ENCODE results near the gene TFAM. TPM values are rescaled to one million over a fixed set of nuclear protein-coding genes. Genes with fewer than 3 reads are reported as not detected.

The TFAM gene
- total RNA-seq, 2 experiments from 2014 or later = 62.7 to 94.6 TPM

GRCh38 chr10:58444876-58445275 lies 59.7 kb downstream of the TFAM start:
- POLR2A ChIA-PET = interaction anchor here (0.9 kb wide), 1 partner anchor 8 kb away, joined by 3 read pairs; no protein-coding TSS in a partner anchor
- Histone ChIP-seq H3K4me1 (ENCODE audit: insufficient read depth, low read length, poor library complexity, severe bottlenecking) (no peaks in the 10 kb centered on the region), H3K27ac (ENCODE audit: low read depth, low read length, poor library complexity, severe bottlenecking) (no peak overlapping the region), H3K36me3 (ENCODE audit: insufficient read depth, low read length) (no peaks in the 10 kb centered on the region), H3K9me3 (ENCODE audit: low read length) (no peaks in the 10 kb centered on the region), H3K9me2 (ENCODE audit: insufficient read depth, low read length) (no peaks in the 10 kb centered on the region), H3K4me3 (ENCODE audit: low read depth, low read length, poor library complexity, severe bottlenecking) (no peak overlapping the region), H3K79me2 (ENCODE audit: insufficient read depth, low read depth, low read length) (no peaks in the 10 kb centered on the region), H4K20me1 (ENCODE audit: insufficient read depth, low read length) (no peaks in the 10 kb centered on the region), H3K4me2 (ENCODE audit: low read length) (no peak overlapping the region), H2AFZ (ENCODE audit: low read length) (no peak overlapping the region)
- CTCF ChIA-PET (ENCODE audit: unreplicated experiment) = no interaction called here
- TF ChIP-seq EZH2phosphoT487 (IDR thresholded peaks at IDR 0.05; ENCODE audit: borderline replicate concordance, low read depth, low read length) = no peak
- TF ChIP-seq, protein P1, sequence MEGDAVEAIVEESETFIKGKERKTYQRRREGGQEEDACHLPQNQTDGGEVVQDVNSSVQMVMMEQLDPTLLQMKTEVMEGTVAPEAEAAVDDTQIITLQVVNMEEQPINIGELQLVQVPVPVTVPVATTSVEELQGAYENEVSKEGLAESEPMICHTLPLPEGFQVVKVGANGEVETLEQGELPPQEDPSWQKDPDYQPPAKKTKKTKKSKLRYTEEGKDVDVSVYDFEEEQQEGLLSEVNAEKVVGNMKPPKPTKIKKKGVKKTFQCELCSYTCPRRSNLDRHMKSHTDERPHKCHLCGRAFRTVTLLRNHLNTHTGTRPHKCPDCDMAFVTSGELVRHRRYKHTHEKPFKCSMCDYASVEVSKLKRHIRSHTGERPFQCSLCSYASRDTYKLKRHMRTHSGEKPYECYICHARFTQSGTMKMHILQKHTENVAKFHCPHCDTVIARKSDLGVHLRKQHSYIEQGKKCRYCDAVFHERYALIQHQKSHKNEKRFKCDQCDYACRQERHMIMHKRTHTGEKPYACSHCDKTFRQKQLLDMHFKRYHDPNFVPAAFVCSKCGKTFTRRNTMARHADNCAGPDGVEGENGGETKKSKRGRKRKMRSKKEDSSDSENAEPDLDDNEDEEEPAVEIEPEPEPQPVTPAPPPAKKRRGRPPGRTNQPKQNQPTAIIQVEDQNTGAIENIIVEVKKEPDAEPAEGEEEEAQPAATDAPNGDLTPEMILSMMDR (conservative IDR thresholded peaks at IDR 0.05; ENCODE audit: low read length) = no peak
- BruUV-seq (replicated peaks) = no TSS peak
- no peak for DNase-seq (ENCODE audit: low spot score)
- intact Hi-C loops (cut with micrococcal nuclease; ENCODE audit: unreplicated experiment) = no loop called here

DNA sequence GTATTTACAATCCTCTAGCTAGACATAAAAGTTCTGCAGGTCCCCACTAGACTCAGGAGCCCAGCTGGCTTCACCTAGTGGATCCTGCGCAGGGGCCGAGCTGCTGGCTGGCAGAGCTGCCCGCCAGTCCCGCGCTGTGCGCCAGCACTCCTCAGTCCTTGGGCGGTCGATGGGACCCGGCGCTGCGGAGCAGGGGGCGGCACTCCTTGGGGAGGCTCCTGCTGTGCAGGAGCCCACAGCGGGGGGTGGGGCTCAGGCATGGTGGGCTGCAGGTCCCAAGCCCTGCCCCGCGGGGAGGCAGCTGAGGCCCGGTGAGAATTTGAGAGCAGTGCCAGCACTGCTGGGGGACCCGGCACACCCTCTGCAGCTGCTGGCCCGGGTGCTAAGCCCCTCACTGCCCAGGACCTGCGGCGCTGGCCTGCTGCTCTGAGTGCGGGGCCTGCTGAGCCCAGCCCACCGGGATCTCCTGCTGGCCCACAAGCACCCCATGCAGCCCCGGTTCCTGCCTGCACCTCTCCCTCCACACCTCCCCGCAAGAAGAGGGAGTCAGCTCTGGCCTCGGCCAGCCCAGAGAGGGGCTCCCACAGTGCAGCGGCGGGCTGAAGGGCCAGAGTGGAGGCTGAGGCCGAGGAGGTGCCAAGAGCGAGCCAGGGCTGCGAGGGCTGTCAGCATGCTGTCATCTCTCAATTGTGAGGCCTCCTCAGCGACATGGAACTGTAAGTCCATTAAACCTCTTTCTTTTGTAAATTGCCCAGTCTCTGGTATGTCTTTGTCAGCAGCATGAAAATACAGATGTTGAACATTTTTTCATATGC lies 63.1 kb downstream of the TFAM start:
- intact Hi-C loops (cut with micrococcal nuclease; ENCODE audit: unreplicated experiment) = no loop called here
- no peaks in the 10 kb centered on the region for H3K9me2 ChIP-seq (ENCODE audit: insufficient read depth, low read length)
- no peak overlapping the region for H3K4me3 ChIP-seq (ENCODE audit: low read depth, low read length, poor library complexity, severe bottlenecking)
- no peaks in the 10 kb centered on the region for H4K20me1 ChIP-seq (ENCODE audit: insufficient read depth, low read length)
- ChIA-PET CTCF (ENCODE audit: unreplicated experiment) (no interaction called here), POLR2A (no interaction called here)
- no peak overlapping the region for H2AFZ ChIP-seq (ENCODE audit: low read length)
- no peaks in the 10 kb centered on the region for H3K36me3 ChIP-seq (ENCODE audit: insufficient read depth, low read length)
- H3K79me2 ChIP-seq (ENCODE audit: insufficient read depth, low read depth, low read length) = no peaks in the 10 kb centered on the region
- TF ChIP-seq EZH2phosphoT487 (IDR thresholded peaks at IDR 0.05; ENCODE audit: borderline replicate concordance, low read depth, low read length) = no peak
- TF ChIP-seq, protein P1 (conservative IDR thresholded peaks at IDR 0.05; ENCODE audit: low read length) = no peak
- DNase-seq (ENCODE audit: low spot score) = no peak
- no TSS peak for BruUV-seq (replicated peaks)
- no peaks in the 10 kb centered on the region for H3K9me3 ChIP-seq (ENCODE audit: low read length)
- no peak overlapping the region for H3K4me2 ChIP-seq (ENCODE audit: low read length)
- no peak overlapping the region for H3K27ac ChIP-seq (ENCODE audit: low read depth, low read length, poor library complexity, severe bottlenecking)
- H3K4me1 ChIP-seq (ENCODE audit: insufficient read depth, low read length, poor library complexity, severe bottlenecking) = no peaks in the 10 kb centered on the region

Other genes with a start within 250 kb of the TFAM start
- gene IPMK, start 117.5 kb upstream of the TFAM start, total RNA-seq (2014; rRNA removed; shearing (Covaris generic)) = 4.5 and 5.6 TPM in 2 replicates
- 9.5 and 10.0 TPM in 2 replicates for gene IPMK, start 117.5 kb upstream of the TFAM start, total RNA-seq (2022)
- 22.4 and 24.1 TPM in 2 replicates for gene CISD1, start 116.2 kb upstream of the TFAM start, total RNA-seq (2014; rRNA removed; shearing (Covaris generic))
- gene CISD1, start 116.2 kb upstream of the TFAM start, total RNA-seq (2022) = 44.5 and 45.2 TPM in 2 replicates
- 4.8 and 6.8 TPM in 2 replicates for gene UBE2D1, start 50.4 kb upstream of the TFAM start, total RNA-seq (2014; rRNA removed; shearing (Covaris generic))
- gene UBE2D1, start 50.4 kb upstream of the TFAM start, total RNA-seq (2022) = 10.0 and 10.5 TPM in 2 replicates
- not detected in 2 replicates for gene BICC1, start 127.5 kb downstream of the TFAM start, total RNA-seq (2014; rRNA removed; shearing (Covaris generic))
- not detected in 2 replicates for gene BICC1, start 127.5 kb downstream of the TFAM start, total RNA-seq (2022)

All from OCI-LY7 (cell line).